A549 (cell line): ENCODE results near the gene CYP2D6. TPM values are rescaled to one million over a fixed set of nuclear protein-coding genes. Genes with fewer than 3 reads are reported as not detected.

ENCODE experiments used
- ATAC-seq, 2 experiments: fragments of 200-7000 bp in 1 of 2; fragments of >200 bp in 1 of 2; cut with Nextera tagmentation in 1 of 2; cut with Tn5 transposase in 1 of 2; 3 replicates each; pipeline versions ENCODE4 v1.8.0 to v1.9.1; 2018 to 2020; ENCODE audit warnings: mild to moderate bottlenecking in 1 of 2, moderate library complexity in 1 of 2
- CTCF ChIA-PET: fragments of 300-600 bp; sonication (Branson Sonifier 250); formaldehyde crosslinking; extraction: SDS; loops from one replicate; lab custom pipeline; 2021; ENCODE audit warnings: antibody characterized with exemption, inconsistent platforms; lab: Yijun Ruan, JAX
- POLR2A ChIA-PET: fragments of 350-600 bp; formaldehyde crosslinking; extraction: SDS; loops from one replicate; lab custom pipeline; 2021; ENCODE audit warnings: antibody characterized with exemption, inconsistent platforms; lab: Yijun Ruan, JAX
- DNase-seq, 2 experiments: peaks; one replicate each; pipeline versions ENCODE4 v3.0.0 to v3.0.0-alpha.2; 2011 to 2016; ENCODE audit warnings: low read depth in 1 of 2, low spot score in 1 of 2
- FAIRE-seq: peaks from 2 replicates; lab custom pipeline; 2011; peaks lifted over from hg19 to GRCh38; lab: Jason Lieb, UNC
- H3K27ac ChIP-seq, 2 experiments: fragments of >200 bp; sonication (Bioruptor Twin); formaldehyde crosslinking; 3 replicates each; pipeline ENCODE4 v1.5.1; 2016 to 2017
- H3K4me1 ChIP-seq: fragments of >200 bp; sonication (Bioruptor Twin); formaldehyde crosslinking; 3 replicates; pipeline ENCODE4 v1.6.1; 2016
- H3K4me2 ChIP-seq: fragments of >200 bp; sonication (Bioruptor Twin); formaldehyde crosslinking; 3 replicates; pipeline ENCODE4 v1.6.1; 2016
- H3K4me3 ChIP-seq: fragments of >200 bp; sonication (Bioruptor Twin); formaldehyde crosslinking; 3 replicates; pipeline ENCODE4 v1.5.1; 2016
- H3K9me3 ChIP-seq: fragments of >200 bp; sonication (Bioruptor Twin); formaldehyde crosslinking; 3 replicates; pipeline ENCODE4 v1.6.1; 2016
- BHLHE40 ChIP-seq: IDR thresholded peaks from 2 replicates; pipeline ENCODE4 v1.6.1; 2012; ENCODE audit warnings: low read depth, low read length, inconsistent platforms
- CBX2 ChIP-seq: fragments of 200-600 bp; sonication (generic); IDR thresholded peaks from 2 replicates; pipeline ENCODE4 v1.6.1; 2016; ENCODE audit warnings: low read depth, mild to moderate bottlenecking, borderline replicate concordance
- CHD4 ChIP-seq: fragments of 200-600 bp; sonication (generic); IDR thresholded peaks from 2 replicates; pipeline ENCODE4 v1.6.1; 2016; ENCODE audit warnings: antibody characterized with exemption, mild to moderate bottlenecking, borderline replicate concordance
- CTCF ChIP-seq: fragments of >200 bp; sonication (Bioruptor Twin); formaldehyde crosslinking; IDR thresholded peaks from 3 replicates; pipeline ENCODE4 v1.5.1; 2016
- EHF ChIP-seq: fragments of 250-450 bp; sonication (Bioruptor Pico); IDR thresholded peaks from 2 replicates; pipeline ENCODE4 v1.5.0; 2020; ENCODE audit warnings: mild to moderate bottlenecking
- EP300 ChIP-seq, 2 experiments: fragments of >200 bp; sonication (Bioruptor Twin); formaldehyde crosslinking; IDR thresholded peaks; 2 replicates in 1 of 2; 3 replicates in 1 of 2; pipeline ENCODE4 v1.6.1; 2016 to 2017
- ESRRA ChIP-seq: fragments of 150-350 bp; IDR thresholded peaks from 2 replicates; pipeline ENCODE4 v1.6.1; 2014; ENCODE audit warnings: mild to moderate bottlenecking, low read length, borderline replicate concordance
- FOSB ChIP-seq: fragments of 250-450 bp; sonication (Bioruptor Pico); IDR thresholded peaks from 2 replicates; pipeline ENCODE4 v1.5.0; 2020; ENCODE audit warnings: mild to moderate bottlenecking, moderate library complexity
- FOXS1 ChIP-seq: fragments of 250-450 bp; sonication (Bioruptor Pico); IDR thresholded peaks from 2 replicates; pipeline ENCODE4 v1.5.0; 2020; ENCODE audit warnings: mild to moderate bottlenecking, moderate library complexity
- HES2 ChIP-seq: fragments of >200 bp; sonication (Bioruptor Twin); formaldehyde crosslinking; IDR thresholded peaks from 2 replicates; pipeline ENCODE4 v1.6.1; 2016
- HMGXB4 ChIP-seq: fragments of 250-450 bp; sonication (Bioruptor Pico); IDR thresholded peaks from 2 replicates; pipeline ENCODE4 v1.5.0; 2021; ENCODE audit warnings: mild to moderate bottlenecking, moderate library complexity, borderline replicate concordance
- JUN ChIP-seq, 2 experiments: fragments of >200 bp; sonication (Bioruptor Twin); formaldehyde crosslinking; IDR thresholded peaks; 2 replicates in 1 of 2; 3 replicates in 1 of 2; pipeline ENCODE4 v1.6.1; 2016 to 2017
- JUNB ChIP-seq: fragments of >200 bp; sonication (Bioruptor Twin); formaldehyde crosslinking; IDR thresholded peaks from 2 replicates; pipeline ENCODE4 v1.6.1; 2016
- KDM1A ChIP-seq: fragments of 200-600 bp; sonication (generic); IDR thresholded peaks from 2 replicates; pipeline ENCODE4 v1.6.1; 2016; ENCODE audit warnings: low read depth, mild to moderate bottlenecking
- KDM5A ChIP-seq: fragments of 200-600 bp; sonication (generic); IDR thresholded peaks from 2 replicates; pipeline ENCODE4 v1.6.1; 2016; ENCODE audit warnings: antibody characterized with exemption, mild to moderate bottlenecking
- MAFK ChIP-seq: fragments of 450-650 bp; IDR thresholded peaks from 2 replicates; pipeline ENCODE4 v1.6.1; 2014; ENCODE audit not compliant: partially characterized antibody
- NPAS2 ChIP-seq: fragments of 250-450 bp; sonication (Bioruptor Pico); IDR thresholded peaks from 2 replicates; pipeline ENCODE4 v1.8.0; 2022; ENCODE audit warnings: mild to moderate bottlenecking, moderate library complexity, borderline replicate concordance
- TFCP2L1 ChIP-seq: fragments of 250-450 bp; sonication (Bioruptor Pico); IDR thresholded peaks from 2 replicates; pipeline ENCODE4 v1.5.0; 2021; ENCODE audit warnings: mild to moderate bottlenecking
- ZNF302 ChIP-seq: fragments of 250-450 bp; sonication (Bioruptor Pico); IDR thresholded peaks from 2 replicates; pipeline ENCODE4 v1.9.0; 2021; ENCODE audit warnings: inconsistent platforms, mild to moderate bottlenecking, moderate library complexity
- ZSCAN20 ChIP-seq: fragments of 250-450 bp; sonication (Bioruptor Pico); IDR thresholded peaks from 2 replicates; pipeline ENCODE4 v1.8.0; 2022; ENCODE audit warnings: mild to moderate bottlenecking, moderate library complexity
- WGBS: methylation state at CpG from one replicate; pipeline ENCODE4 v1.1.6; 2017; ENCODE audit errors: missing lambda C conversion rate; 5-methylcytosine and 5-hydroxymethylcytosine counted together
- polyA plus RNA-seq, 4 experiments: library from polyadenylated mRNA; depleted of rRNA in 3 of 4; stranded (reverse); fragments of >200 nt; fragmentation: RNase III in 1 of 4; extraction: RNeasy Plus Mini Kit Qiagen cat#74134 plus additional on column Dnase treatment in 1 of 4; gene quantifications; 2 replicates in 3 of 4; 3 replicates in 1 of 4; pipeline ENCODE4 v1.2.3, GENCODE V29; 2011 to 2017
- TF ChIP-seq, protein P1 (sequence below): fragments of >200 bp; sonication (Bioruptor Twin); formaldehyde crosslinking; IDR thresholded peaks from 3 replicates; pipeline ENCODE4 v1.6.1; 2016
- TF ChIP-seq, protein P2 (sequence below): fragments of 150-350 bp; IDR thresholded peaks from 2 replicates; pipeline ENCODE4 v1.6.1; 2014; ENCODE audit warnings: low read depth, mild to moderate bottlenecking, low read length

The CYP2D6 gene
- polyA plus RNA-seq, 2 of the 4 experiments (the other 2 are of a cell fraction), result 0.59 to 0.63 TPM

GRCh38 chr22:42163515-42163914 lies 32.9 kb upstream of the CYP2D6 start:
- no peak overlapping the region for H3K27ac ChIP-seq
- no peak overlapping the region for H3K4me2 ChIP-seq
- ATAC-seq (no peak), FAIRE-seq (no peak), DNase-seq (no peak)
- WGBS, result 95% methylated on average over 9 of the region's 11 CpGs
- ChIA-PET CTCF (interaction anchor here (1.3 to 2.1 kb wide), 2 partner anchors 73 to 274 kb away, joined by 3 to 10 read pairs; partner anchors contain the start of gene NDUFA6), POLR2A (no interaction called here)
- peaks cover 13% of the 10 kb centered on the region for H3K4me1 ChIP-seq
- TF ChIP-seq ESRRA, result no peak
- TF ChIP-seq KDM5A, result no peak
- TF ChIP-seq JUN (IDR thresholded peaks at IDR 0.05), result no peak
- TF ChIP-seq, protein P1, sequence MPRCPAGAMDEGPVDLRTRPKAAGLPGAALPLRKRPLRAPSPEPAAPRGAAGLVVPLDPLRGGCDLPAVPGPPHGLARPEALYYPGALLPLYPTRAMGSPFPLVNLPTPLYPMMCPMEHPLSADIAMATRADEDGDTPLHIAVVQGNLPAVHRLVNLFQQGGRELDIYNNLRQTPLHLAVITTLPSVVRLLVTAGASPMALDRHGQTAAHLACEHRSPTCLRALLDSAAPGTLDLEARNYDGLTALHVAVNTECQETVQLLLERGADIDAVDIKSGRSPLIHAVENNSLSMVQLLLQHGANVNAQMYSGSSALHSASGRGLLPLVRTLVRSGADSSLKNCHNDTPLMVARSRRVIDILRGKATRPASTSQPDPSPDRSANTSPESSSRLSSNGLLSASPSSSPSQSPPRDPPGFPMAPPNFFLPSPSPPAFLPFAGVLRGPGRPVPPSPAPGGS, result no peak
- no peaks in the 10 kb centered on the region for H3K9me3 ChIP-seq
- H3K4me3 ChIP-seq, result no peak overlapping the region

DNA sequence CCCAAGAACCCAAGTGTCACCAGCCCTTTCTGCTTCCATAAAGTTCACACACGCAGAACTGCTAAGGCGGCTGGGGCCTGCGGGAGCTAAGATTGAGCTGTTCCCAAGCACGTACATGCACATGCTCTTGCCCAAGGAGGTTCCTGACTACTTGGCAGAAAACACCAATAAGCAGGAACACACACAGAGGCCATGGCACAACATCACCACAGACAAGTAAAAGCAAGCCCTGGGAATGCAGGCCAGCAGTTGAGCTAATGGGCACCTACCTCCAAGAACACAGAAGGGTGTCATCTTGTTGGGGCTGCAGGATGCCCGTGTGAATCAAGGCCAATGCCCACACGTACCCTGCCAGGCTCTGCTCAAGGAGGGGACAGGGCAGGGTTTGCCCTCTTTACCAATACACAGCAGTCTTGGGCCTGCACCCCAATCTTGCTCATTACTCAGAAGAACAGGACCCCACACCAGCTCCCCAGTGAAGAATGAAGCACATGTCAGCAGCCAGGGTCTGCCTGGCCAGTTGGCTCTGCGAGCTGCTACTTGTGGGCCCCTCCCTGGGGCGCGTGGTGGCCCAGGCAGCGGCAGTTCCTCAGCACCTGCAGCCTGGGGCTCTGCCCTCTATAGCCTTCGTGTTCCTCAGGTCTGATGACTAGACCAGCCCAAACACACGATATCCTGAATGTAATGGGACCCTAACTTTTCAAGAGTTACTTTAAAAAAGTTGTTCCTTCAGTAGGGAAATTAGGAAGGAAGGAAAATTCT lies 32.3 kb upstream of the CYP2D6 start:
- Histone ChIP-seq H3K4me3 (no peak overlapping the region), H3K27ac (no peak overlapping the region), H3K4me1 (peaks cover 13% of the 10 kb centered on the region), H3K9me3 (no peaks in the 10 kb centered on the region), H3K4me2 (no peak overlapping the region)
- FAIRE-seq (no peak), ATAC-seq (no peak), DNase-seq (no peak)
- WGBS, result 91% methylated on average over 7 of the region's 12 CpGs
- ChIA-PET CTCF (interaction anchor here (0.7 to 2.1 kb wide), 6 partner anchors 9 to 282 kb away, joined by 3 to 10 read pairs (median 4); partner anchors contain the start of gene NDUFA6), POLR2A (no interaction called here)
- TF ChIP-seq BHLHE40, result no peak
- no peak for TF ChIP-seq EP300 (IDR thresholded peaks at IDR 0.05)
- TF ChIP-seq MAFK, result no peak
- TF ChIP-seq JUN (IDR thresholded peaks at IDR 0.05), result no peak
- no peak for TF ChIP-seq CTCF
- TF ChIP-seq JUNB, result no peak
- TF ChIP-seq EHF (CRISPR knock-in tag), result no peak
- no peak for TF ChIP-seq ZSCAN20 (CRISPR knock-in tag)
- TF ChIP-seq HES2, result no peak
- TF ChIP-seq ZNF302 (CRISPR knock-in tag), result no peak
- TF ChIP-seq TFCP2L1, result no peak
- TF ChIP-seq KDM1A, result no peak
- TF ChIP-seq KDM5A, result no peak
- no peak for TF ChIP-seq NPAS2 (CRISPR knock-in tag)
- TF ChIP-seq CHD4, result no peak
- no peak for TF ChIP-seq FOSB (CRISPR knock-in tag)
- TF ChIP-seq FOXS1, result no peak
- no peak for TF ChIP-seq HMGXB4 (CRISPR knock-in tag)
- TF ChIP-seq, protein P2, sequence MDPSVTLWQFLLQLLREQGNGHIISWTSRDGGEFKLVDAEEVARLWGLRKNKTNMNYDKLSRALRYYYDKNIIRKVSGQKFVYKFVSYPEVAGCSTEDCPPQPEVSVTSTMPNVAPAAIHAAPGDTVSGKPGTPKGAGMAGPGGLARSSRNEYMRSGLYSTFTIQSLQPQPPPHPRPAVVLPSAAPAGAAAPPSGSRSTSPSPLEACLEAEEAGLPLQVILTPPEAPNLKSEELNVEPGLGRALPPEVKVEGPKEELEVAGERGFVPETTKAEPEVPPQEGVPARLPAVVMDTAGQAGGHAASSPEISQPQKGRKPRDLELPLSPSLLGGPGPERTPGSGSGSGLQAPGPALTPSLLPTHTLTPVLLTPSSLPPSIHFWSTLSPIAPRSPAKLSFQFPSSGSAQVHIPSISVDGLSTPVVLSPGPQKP, result no peak
- TF ChIP-seq CBX2, result no peak
